HG03025 (cell line): ENCODE data around the gene LEKR1.
A peak's percentile ranks its signal among the peaks of the same experiment; 100 is the strongest.

Experiments
- ATAC-seq: cut with Tn5 transposase; IDR thresholded peaks from one replicate; pipeline ENCODE4 v1.9.1; 2021; ENCODE audit warnings: mild to moderate bottlenecking, moderate library complexity; ENCODE audit not compliant: unreplicated experiment, low FRiP score

The LEKR1 gene

DNA sequence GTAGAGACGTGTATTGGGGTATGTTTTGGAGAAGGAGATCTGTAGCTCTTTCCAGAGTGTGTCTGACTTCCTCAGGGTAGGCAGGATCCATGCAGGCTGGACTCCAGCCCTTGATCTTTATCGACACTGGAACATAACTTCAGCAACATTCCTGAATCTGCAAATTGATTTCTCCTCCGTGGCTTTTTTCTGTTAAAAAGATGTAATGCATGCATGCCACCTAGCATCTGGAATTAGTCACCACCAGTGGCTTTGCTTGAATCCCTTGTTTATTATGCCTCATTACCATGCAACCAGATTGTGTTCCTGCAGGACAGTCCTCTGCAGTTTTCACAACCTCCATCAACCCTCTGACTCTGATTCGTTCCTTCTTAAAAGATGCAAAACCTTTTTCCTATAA is 247.7 kb downstream of the LEKR1 start:
- no peak for ATAC-seq

- ATAC-seq = no peak
These were observed 248.3 kb downstream of the LEKR1 start for GRCh38 chr3:157074490-157074889.

- no peak for ATAC-seq
These were observed 248.8 kb downstream of the LEKR1 start for GRCh38 chr3:157074981-157075380.

GRCh38 chr3:157075693-157076420 is 249.7 kb downstream of the LEKR1 start:
- no peak for ATAC-seq

DNA sequence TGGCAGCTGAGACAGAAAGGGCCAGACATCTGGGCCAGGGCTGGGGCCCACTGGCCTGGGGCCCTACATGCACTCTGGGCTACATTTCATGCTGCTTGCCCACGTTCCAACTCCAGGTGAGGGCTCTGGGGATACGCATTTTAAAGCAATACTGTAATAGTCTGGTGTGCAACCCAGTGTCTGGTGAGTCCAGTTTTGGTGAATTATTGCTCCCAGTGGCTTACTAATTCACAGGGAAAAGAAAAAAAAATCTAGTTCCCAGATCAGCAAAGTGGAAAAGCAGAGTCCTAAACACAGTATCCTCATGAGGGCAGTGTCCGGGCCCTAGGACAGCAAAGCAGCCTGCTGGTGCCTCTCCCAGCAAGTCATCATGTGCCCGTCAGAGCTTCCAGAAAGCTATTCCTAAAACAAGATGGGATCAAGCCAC is 251.4 kb downstream of the LEKR1 start:
- ATAC-seq = no peak

- no peak for ATAC-seq
These were observed 252.1 kb downstream of the LEKR1 start for GRCh38 chr3:157078131-157078810.

DNA sequence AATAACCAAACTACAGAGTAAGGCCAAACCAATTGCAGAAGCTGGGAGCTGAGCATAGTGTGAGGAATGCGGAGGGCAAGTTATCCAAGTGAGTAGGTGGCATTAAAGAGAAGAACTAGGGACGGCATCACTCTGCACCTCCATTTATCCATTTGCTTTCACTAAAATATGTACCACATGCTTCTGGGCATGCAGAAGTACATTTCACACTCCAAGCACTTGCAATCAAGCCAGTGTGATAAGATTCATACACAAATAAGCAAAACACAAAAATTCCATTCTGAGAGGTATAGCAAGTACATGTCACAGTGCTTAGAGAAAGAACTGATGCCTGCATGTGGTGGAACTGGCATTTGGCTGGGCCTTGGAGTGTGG is 252.6 kb downstream of the LEKR1 start:
- no peak for ATAC-seq

DNA sequence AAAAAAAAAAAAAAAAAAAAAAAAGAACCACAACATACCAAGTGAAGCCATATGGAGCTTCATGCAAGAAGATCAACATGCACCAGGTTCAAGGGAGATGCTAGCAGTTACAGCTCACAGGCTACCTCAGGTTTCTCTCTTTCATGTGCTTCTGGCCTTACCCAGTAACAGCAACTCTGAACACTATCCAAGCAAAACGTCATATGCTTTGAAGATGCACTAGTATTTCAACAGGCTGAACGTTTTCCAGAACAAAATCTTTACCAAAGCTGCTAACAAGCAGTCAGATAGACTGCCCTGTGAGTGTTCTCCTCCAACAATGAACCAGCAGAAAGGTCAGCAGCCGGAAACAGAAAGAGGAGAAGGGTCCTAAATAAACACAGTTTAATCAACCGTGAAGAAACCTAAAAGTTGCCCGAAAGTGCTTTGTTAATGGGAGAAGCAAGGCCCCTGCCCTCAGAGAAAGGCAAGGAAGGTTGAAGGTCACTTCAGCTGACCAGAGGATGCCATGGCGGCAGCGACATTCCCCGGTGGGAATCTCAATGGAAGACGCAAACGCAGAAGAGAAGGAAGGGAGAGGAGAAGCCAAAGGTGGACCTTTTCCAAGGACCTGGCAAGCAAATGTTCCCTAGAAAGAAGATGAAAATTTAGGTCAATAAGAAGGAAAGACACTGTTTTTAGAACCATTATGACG is 253.7 kb downstream of the LEKR1 start:
- ATAC-seq = no peak

- ATAC-seq = peak; percentile 73
These were observed 255.6 kb downstream of the LEKR1 start for GRCh38 chr3:157081626-157082210.

- no peak for ATAC-seq
These were observed 256.3 kb downstream of the LEKR1 start for GRCh38 chr3:157082305-157082982.

- no peak for ATAC-seq
These were observed 257.7 kb downstream of the LEKR1 start for GRCh38 chr3:157083824-157084223.

DNA sequence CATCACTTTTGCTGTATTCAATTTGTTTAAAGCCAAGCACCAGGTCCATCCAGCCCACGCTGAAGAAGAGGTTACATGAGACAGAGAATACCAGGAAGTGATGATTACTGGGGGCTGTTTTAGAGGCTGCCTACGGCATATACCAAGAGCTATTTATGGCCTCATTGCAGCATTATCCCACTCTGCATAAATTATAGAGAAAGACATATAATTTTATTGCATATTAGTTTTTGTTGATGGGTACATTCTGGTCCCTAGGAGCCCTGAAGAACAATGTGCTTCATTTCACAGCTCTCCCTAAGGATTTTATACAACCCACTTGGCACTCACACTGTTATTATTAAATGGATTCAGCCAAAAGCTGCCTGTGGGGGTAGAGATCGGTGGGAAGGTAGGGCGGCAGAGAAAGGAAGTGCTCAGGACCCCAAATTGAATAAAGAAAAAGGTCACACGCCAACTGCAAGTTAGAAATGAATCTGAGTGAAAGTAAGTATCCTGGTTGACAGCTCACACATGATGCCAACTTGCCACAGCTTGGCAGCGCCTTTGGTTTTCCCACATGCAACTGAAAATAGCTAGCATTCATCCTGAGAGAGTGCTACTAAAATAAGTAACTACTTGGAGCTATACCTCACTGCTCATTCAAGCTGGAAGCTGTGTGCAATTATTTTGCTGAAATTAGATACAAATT is 260.1 kb downstream of the LEKR1 start:
- ATAC-seq = no peak

DNA sequence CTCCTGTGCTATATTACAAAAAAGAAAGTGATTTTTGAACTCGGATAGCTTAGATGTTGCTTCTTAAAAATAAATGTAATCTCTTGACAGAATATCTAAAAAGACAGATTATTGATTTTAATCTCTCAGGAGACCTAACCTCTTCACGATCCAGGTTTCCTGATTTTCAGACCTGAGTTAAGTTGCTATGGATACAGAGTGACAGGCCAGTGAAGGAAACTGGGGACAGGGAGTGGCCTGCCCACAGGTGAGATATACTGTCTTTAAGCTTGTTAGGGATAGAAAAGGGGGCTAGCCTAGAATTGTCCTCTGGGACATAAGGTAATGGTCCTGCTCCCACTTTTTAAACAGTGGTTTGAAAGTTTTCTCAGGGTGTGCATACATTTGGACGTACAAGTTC is 260.6 kb downstream of the LEKR1 start:
- no peak for ATAC-seq

DNA sequence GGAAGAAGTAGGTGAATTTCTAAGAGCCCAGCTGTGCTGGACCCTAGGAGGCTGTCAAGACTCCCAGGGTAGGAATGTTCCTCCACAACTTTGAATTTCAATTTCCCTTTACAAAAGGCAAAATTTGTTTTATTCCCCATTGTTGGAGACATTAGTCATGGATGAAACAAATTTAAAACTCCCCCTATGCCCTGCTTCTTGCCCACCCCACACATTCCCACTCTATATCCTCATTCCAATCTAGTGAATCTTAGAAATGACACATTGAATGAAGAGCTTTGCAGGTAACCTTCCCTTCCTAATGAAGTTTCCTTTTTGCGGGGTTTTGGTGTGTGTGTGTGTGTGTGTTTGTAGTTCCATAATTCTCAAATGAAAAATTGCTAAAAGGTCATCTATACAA is 261.2 kb downstream of the LEKR1 start:
- no peak for ATAC-seq

- no peak for ATAC-seq
These were observed 261.8 kb downstream of the LEKR1 start for GRCh38 chr3:157087780-157088600.

- ATAC-seq = peak; percentile 73
These were observed 262.7 kb downstream of the LEKR1 start for GRCh38 chr3:157088601-157089454.

- peak; percentile 8 for ATAC-seq
These were observed 263.5 kb downstream of the LEKR1 start for GRCh38 chr3:157089455-157090221.
